HCT116 (cell line): Measurements from ENCODE around the gene TGM2. TPM values are rescaled to one million over a fixed set of nuclear protein-coding genes. Genes with fewer than 3 reads are reported as not detected.

Source experiments
- ATAC-seq: fragments of 200-7000 bp; cut with Tn5 transposase; 2 replicates; pipeline ENCODE4 v1.9.1; 2020; ENCODE audit warnings: mild to moderate bottlenecking, moderate library complexity
- BruUV-seq: library from RNA; stranded (reverse); fragments of 400-500 nt; replicated peaks from 2 replicates; lab custom pipeline; 2021; lab: Mats Ljungman, UMichigan
- CTCF ChIA-PET: fragments of 300-600 bp; sonication (Branson Sonifier 250); formaldehyde crosslinking; loops from one replicate; lab custom pipeline; 2021; ENCODE audit warnings: antibody characterized with exemption; lab: Charles Lee
- POLR2A ChIA-PET: fragments of 300-600, 350-600 bp; sonication (Branson Sonifier 250); formaldehyde crosslinking; loops from one replicate; lab custom pipeline; 2021; ENCODE audit warnings: antibody characterized with exemption; lab: Charles Lee
- RAD21 ChIA-PET, 2 experiments: fragments of 300-600 bp; sonication (Branson Sonifier 250); formaldehyde crosslinking; loops; one replicate each; lab custom pipeline; 2023; ENCODE audit warnings: low total read pairs in 2 of 2; ENCODE audit not compliant: uncharacterized antibody in 2 of 2, unreplicated experiment in 2 of 2, low non-redundant PET in 1 of 2; lab: Charles Lee
- DNase-seq: peaks from one replicate; pipeline ENCODE4 v3.0.0-alpha.2; 2010; ENCODE audit warnings: low read depth, low spot score
- H2AFZ ChIP-seq: fragments of 200-600 bp; shearing (Covaris generic), sonication (generic); 2 replicates; pipeline ENCODE4 v1.6.1; 2017; ENCODE audit warnings: low read depth, mixed run types, mixed read lengths, antibody characterized with exemption, low read length; ENCODE audit not compliant: poor library complexity, severe bottlenecking
- H3K27ac ChIP-seq: 2 replicates; pipeline ENCODE4 v1.5.1; 2012; ENCODE audit warnings: low read depth, low read length
- H3K27me3 ChIP-seq: fragments of 200-600 bp; sonication (generic); 2 replicates; pipeline ENCODE4 v1.6.1; 2016; ENCODE audit warnings: mixed run types, low read length, mixed read lengths; ENCODE audit not compliant: insufficient read depth
- H3K36me3 ChIP-seq, 2 experiments: fragments of 200-500 bp in 1 of 2; fragments of 200-600 bp in 1 of 2; sonication (Bioruptor generic) in 1 of 2; sonication (generic) in 1 of 2; 2 replicates each; pipeline versions ENCODE4 v1.5.1 to v1.6.1; 2014 to 2016; ENCODE audit warnings: low read length in 2 of 2, inconsistent platforms in 1 of 2, mixed read lengths in 1 of 2, mixed run types in 1 of 2; ENCODE audit not compliant: insufficient read depth in 2 of 2, control insufficient read depth in 1 of 2
- H3K4me1 ChIP-seq, 2 experiments: fragments of 200-600 bp in 1 of 2; sonication (generic) in 1 of 2; 2 replicates each; pipeline versions ENCODE4 v1.5.1 to v1.6.1; 2012 to 2017; ENCODE audit warnings: low read length in 2 of 2, inconsistent platforms in 1 of 2, mild to moderate bottlenecking in 1 of 2, mixed read lengths in 1 of 2, mixed run types in 1 of 2, moderate library complexity in 1 of 2; ENCODE audit not compliant: insufficient read depth in 2 of 2, control insufficient read depth in 1 of 2
- H3K4me2 ChIP-seq: fragments of 200-600 bp; sonication (generic); 2 replicates; pipeline ENCODE4 v1.6.1; 2017; ENCODE audit warnings: mixed run types, low read length, mixed read lengths
- H3K4me3 ChIP-seq, 2 experiments: fragments of 200-600 bp in 1 of 2; sonication (generic) in 1 of 2; replicated peaks in 1 of 2; 2 replicates each; pipeline ENCODE4 v1.5.1; 2011 to 2016; ENCODE audit warnings: low read length in 2 of 2, control low read depth in 1 of 2, low read depth in 1 of 2, mild to moderate bottlenecking in 1 of 2, mixed read lengths in 1 of 2, mixed run types in 1 of 2
- H3K79me2 ChIP-seq: fragments of 200-600 bp; sonication (generic); 2 replicates; pipeline ENCODE4 v1.6.1; 2017; ENCODE audit warnings: mild to moderate bottlenecking, mixed run types, low read length, moderate library complexity, mixed read lengths; ENCODE audit not compliant: insufficient read depth
- H3K9ac ChIP-seq: fragments of 200-600 bp; sonication (generic); 2 replicates; pipeline ENCODE4 v1.6.1; 2016; ENCODE audit warnings: low read length, mixed read lengths
- H3K9me2 ChIP-seq: fragments of 200-600 bp; sonication (generic), shearing (Covaris generic); 2 replicates; pipeline ENCODE4 v1.6.1; 2017; ENCODE audit warnings: mixed run types, mild to moderate bottlenecking, moderate library complexity; ENCODE audit not compliant: insufficient read depth
- H3K9me3 ChIP-seq, 2 experiments: fragments of 200-500 bp in 1 of 2; fragments of 200-600 bp in 1 of 2; sonication (Bioruptor generic) in 1 of 2; sonication (generic) in 1 of 2; 2 replicates each; pipeline ENCODE4 v1.6.1; 2014 to 2017; ENCODE audit warnings: low read length in 2 of 2, mixed read lengths in 2 of 2, inconsistent platforms in 1 of 2, low read depth in 1 of 2, mild to moderate bottlenecking in 1 of 2, mixed run types in 1 of 2, moderate library complexity in 1 of 2; ENCODE audit not compliant: control insufficient read depth in 1 of 2, insufficient read depth in 1 of 2
- H4K20me1 ChIP-seq: fragments of 200-600 bp; sonication (generic), shearing (Covaris generic); 2 replicates; pipeline ENCODE4 v1.6.1; 2017; ENCODE audit warnings: mixed run types, mild to moderate bottlenecking, moderate library complexity; ENCODE audit not compliant: insufficient read depth
- EZH2phosphoT487 ChIP-seq: fragments of 200-600 bp; IDR thresholded peaks from 2 replicates; pipeline ENCODE4 v1.6.1; 2018; ENCODE audit warnings: antibody characterized with exemption, borderline replicate concordance
- FOSL1 ChIP-seq: IDR thresholded peaks from 2 replicates; pipeline ENCODE4 v1.6.1; 2012; ENCODE audit warnings: low read depth
- RAD21 ChIP-seq: IDR thresholded peaks from 2 replicates; pipeline ENCODE4 v1.6.1; 2012; ENCODE audit warnings: low read depth, mild to moderate bottlenecking
- SIN3A ChIP-seq: IDR thresholded peaks from 2 replicates; pipeline ENCODE4 v1.6.1; 2012; ENCODE audit warnings: low read depth
- YY1 ChIP-seq: IDR thresholded peaks from 2 replicates; pipeline ENCODE4 v1.6.1; 2011; ENCODE audit warnings: low read length, low read depth, moderate library complexity, mild to moderate bottlenecking; ENCODE audit not compliant: insufficient replicate concordance; ENCODE audit errors: extremely low read depth
- ZNF274 ChIP-seq: fragments of 200-500 bp; sonication (Bioruptor generic); IDR thresholded peaks from 2 replicates; pipeline ENCODE4 v1.6.1; 2014; ENCODE audit warnings: mild to moderate bottlenecking, low read depth, low read length, inconsistent platforms
- intact Hi-C: fragments of 100-400 bp; cut with micrococcal nuclease; formaldehyde crosslinking; loops from 2 replicates; pipeline ENCODE4 v1.10.0; 2022
- total RNA-seq: library from RNA; stranded (reverse); gene quantifications from one replicate; pipeline ENCODE4 v1.2.1, GENCODE V29; 2021; ENCODE audit not compliant: unreplicated experiment
- TF ChIP-seq, protein P1 (sequence below): IDR thresholded peaks from 2 replicates; pipeline ENCODE4 v1.6.1; 2011; ENCODE audit warnings: mild to moderate bottlenecking, low read length, moderate library complexity; ENCODE audit not compliant: insufficient replicate concordance; ENCODE audit errors: extremely low read depth

Gene TGM2
- total RNA-seq, 1 experiment from 2014 or later, result 6.1 TPM

DNA sequence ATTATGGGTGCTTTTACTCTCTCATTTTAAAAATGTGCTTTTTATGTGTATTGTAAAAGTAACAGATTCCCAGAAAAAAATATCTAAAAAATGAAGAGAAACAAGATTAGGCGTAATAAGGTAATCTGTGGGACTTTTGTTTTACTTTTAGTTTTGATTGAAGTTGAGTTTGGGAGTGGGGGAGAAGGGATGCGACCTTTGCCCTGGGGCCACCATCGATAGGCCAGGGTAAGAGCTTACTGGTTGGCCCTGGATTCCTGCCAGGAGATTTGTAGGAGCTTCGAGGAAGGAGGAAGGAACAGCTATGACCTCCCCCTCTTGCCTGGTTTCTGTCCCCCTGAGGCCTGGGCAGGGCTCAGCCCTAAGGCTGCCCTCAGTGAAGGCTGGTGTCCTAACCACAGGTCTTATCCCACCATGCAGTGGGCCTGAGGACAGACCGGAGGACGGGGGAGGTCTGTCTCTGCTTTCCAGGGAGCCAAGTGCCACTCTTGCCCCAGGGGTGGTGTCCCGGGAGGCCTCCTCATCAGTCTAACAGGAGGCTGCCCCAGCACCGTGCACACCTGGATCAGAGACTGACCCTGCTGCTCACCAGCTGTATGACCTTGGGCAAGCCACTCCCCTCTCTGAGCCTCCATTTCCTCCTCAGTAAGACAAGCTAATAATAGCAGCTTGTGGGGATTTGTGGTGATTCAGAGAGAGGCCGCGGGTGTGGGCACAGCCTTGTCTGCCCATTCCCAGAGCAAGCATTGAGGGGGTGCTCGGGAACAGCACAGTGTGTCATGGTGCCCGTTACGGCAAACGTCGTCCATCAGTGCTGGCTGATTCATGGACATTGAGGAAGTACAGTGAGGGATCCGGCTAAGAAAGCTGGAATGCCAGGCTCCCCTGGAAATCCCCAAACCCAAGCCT, 21.2 kb downstream of the TGM2 start:
- POLR2A ChIA-PET, result no interaction called here
- Histone ChIP-seq H3K27me3 (no peaks in the 10 kb centered on the region), H4K20me1 (no peaks in the 10 kb centered on the region), H3K9ac (peak overlapping the region; percentile 21), H3K27ac (peak overlapping the region; percentile 26; the same call in 1 of the 2 replicates), H3K36me3 (no peaks in the 10 kb centered on the region), H3K79me2 (no peaks in the 10 kb centered on the region), H2AFZ (peak overlapping the region; percentile 37), H3K4me1 (peaks cover 25 to 32% of the 10 kb centered on the region in 2 experiments), H3K4me2 (peak overlapping the region; percentile 65), H3K9me3 (no peaks in the 10 kb centered on the region), H3K9me2 (no peaks in the 10 kb centered on the region), H3K4me3 (no peak overlapping the region)
- peak; percentile 65 for ATAC-seq
- TF ChIP-seq SIN3A (no peak), FOSL1 (no peak), RAD21 (no peak), EZH2phosphoT487 (no peak), YY1 (no peak), ZNF274 (no peak)
- TF ChIP-seq, protein P1, sequence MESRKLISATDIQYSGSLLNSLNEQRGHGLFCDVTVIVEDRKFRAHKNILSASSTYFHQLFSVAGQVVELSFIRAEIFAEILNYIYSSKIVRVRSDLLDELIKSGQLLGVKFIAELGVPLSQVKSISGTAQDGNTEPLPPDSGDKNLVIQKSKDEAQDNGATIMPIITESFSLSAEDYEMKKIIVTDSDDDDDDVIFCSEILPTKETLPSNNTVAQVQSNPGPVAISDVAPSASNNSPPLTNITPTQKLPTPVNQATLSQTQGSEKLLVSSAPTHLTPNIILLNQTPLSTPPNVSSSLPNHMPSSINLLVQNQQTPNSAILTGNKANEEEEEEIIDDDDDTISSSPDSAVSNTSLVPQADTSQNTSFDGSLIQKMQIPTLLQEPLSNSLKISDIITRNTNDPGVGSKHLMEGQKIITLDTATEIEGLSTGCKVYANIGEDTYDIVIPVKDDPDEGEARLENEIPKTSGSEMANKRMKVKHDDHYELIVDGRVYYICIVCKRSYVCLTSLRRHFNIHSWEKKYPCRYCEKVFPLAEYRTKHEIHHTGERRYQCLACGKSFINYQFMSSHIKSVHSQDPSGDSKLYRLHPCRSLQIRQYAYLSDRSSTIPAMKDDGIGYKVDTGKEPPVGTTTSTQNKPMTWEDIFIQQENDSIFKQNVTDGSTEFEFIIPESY, result no peak
- no peak for DNase-seq
- no TSS peak for BruUV-seq
- RAD21 ChIA-PET, result no interaction called here
- CTCF ChIA-PET, result no interaction called here
- intact Hi-C loops, result no loop called here
